HG02571 (cell line): ENCODE data around the gene SLC25A28.

Source experiments
- ATAC-seq: cut with Tn5 transposase; IDR thresholded peaks from one replicate; pipeline ENCODE4 v1.9.1; 2021; ENCODE audit warnings: mild to moderate bottlenecking, moderate library complexity; ENCODE audit not compliant: unreplicated experiment

Gene SLC25A28, protein sequence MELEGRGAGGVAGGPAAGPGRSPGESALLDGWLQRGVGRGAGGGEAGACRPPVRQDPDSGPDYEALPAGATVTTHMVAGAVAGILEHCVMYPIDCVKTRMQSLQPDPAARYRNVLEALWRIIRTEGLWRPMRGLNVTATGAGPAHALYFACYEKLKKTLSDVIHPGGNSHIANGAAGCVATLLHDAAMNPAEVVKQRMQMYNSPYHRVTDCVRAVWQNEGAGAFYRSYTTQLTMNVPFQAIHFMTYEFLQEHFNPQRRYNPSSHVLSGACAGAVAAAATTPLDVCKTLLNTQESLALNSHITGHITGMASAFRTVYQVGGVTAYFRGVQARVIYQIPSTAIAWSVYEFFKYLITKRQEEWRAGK

DNA sequence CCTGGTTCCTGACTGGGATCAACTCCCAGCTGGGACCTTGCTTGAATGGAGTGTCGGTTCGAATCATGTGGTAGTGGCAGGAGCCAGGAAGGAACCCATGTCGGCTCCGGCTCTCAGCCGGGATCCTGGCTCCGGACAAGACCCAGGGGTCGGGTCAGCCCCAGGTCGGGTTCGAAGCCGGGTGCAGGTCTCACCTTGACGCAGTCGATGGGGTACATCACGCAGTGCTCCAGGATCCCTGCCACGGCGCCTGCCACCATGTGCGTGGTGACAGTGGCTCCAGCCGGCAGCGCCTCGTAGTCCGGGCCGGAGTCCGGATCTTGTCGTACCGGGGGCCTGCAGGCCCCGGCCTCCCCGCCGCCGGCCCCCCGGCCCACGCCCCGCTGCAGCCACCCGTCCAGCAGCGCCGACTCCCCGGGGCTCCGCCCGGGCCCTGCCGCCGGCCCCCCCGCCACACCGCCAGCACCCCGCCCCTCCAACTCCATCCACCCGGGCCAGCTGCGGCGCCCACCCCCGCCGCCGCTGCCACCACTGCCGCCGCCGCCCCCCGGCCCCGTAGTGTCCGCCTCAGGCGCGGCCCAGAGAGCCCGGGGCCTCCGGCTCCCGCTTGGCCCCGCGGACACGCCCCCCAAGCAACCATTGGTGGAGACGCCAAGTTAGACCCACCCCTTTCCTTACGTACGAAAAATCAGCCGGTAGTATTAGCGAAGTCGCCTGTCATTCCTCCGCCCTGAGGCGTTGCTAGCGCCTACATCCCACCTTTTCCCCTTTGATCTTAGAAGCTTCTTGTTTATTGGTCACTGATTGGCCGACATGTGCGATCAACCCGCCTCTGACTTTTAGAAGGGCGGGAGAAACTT, at the start of gene SLC25A28:
Gene SLC25A28 (minus strand): TSS at position 589 of the 860 bp plus-strand sequence. CDS start 104 bp downstream, at position 485.
- ATAC-seq, result peak; percentile 77

DNA sequence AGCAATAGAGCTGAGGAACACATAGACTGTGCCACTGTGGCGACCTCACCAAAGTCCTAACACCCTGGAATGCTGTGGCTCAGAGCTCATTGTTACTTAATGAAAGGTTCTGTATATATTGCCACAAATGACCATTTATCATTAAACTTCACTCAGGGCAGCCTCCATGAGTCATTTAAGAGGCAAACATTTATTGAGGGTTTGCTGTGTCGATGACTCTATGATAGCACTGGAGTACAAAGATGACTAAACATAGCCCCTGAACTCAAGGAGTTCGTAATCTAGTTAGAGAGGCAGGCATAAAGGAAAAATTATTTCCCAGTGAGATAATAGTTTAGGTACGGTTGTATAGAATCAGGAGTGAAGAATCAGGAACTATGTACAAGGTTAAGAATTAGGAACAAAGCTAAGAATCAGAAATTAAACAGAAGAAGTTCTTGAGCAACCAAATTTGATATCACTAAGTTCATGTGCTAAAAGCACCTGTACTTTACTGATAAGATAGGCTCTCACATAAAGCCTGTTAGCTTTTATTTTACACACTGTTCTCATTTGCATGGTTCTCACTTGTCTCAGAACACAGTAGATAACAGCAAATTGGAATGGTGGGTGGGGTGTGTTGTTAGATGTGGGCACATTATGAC, 47.0 kb upstream of the SLC25A28 start:
- ATAC-seq, result no peak

DNA sequence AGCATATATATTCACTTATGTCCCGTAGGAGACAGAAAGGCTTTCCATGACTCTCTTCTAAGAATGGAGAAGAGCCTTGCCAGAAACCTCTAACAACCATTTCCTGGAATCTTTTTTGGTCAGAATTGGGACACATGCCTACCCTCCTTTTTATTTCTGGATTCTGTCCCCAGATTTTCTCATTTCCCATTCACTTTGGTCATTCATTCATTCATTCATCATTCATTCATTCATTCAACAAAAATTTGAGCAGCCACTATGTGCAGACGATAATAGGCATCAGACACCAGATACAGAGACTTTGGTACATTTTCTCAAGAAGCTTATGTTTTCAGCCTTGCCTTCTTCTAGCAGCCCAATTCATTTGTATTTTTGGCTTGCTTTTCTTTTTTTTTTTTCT, 45.1 kb upstream of the SLC25A28 start:
- no peak for ATAC-seq

DNA sequence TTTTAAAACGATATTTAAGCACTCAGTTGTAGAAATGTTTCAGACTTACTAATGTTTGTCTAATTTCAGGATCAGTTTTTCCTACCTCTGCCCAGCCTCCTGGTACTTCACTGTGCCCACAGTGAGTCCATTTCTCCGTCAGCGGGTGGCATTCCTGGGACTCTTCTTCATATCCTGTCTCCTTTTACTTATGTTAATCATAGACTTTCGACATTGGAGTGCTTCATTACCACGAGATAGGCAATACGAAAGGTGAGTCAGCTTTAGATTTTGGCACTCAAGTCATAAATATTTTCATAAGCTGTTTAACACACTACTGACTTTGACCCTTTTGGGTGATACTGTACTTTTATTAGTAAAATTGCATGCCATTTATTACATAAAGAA, 41.1 kb upstream of the SLC25A28 start:
- no peak for ATAC-seq

DNA sequence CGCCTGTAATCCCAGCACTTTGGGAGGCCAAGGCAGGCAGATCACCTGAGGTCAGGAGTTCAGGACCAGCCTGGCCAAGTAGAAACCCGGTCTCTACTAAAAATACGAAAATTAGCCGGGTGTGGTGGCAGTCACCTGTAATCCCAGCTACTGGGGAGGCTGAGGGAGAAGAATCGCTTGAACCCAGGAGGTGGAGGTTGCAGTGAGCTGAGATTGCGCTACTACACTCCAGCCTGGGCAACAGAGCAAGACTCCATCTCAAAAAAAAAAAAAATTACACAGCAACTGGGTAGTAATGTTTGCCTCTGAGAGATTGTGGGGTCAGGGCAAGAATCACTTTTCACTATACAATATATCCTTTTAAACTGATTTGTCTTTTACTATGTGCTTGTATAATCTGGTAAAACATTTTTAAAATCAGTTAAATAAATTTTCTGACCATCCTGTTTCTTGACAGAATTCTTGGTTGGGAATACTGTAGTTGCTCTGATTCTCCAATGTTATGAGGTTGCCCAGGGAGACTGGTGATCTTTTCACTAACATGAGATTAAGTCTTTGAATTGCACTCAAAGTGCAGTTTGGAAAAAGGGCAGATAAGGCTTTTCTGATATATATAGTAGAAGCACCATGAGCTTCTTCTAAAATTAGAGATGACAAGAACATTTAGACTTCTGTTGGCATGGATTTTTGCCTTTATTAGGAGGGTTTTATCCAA, 40.6 kb upstream of the SLC25A28 start:
- ATAC-seq, result no peak

DNA sequence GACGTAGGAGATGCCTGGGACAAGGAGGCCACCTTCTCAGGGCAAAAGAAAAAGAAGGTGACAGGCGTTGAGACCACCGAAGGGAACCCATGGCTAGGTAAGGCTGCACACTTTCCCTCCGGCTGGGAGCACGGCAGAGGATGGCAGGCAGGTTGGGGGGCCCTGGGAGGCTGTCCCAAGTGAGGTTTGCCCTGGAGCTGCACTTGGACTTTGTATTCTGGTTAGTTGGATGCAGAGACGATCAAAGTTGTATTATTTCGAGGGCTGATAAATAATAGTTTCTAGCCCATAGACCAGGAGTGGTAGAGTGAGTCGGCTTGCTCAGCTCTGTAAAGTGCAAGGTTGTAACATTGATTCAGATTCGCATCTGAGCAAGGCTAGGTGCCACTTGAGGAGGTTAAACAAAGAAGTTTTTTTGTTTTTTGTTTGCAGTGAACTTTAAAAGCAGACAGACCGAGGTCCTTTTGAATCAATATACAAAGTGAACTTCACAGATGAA, 39.7 kb upstream of the SLC25A28 start:
- no peak for ATAC-seq

DNA sequence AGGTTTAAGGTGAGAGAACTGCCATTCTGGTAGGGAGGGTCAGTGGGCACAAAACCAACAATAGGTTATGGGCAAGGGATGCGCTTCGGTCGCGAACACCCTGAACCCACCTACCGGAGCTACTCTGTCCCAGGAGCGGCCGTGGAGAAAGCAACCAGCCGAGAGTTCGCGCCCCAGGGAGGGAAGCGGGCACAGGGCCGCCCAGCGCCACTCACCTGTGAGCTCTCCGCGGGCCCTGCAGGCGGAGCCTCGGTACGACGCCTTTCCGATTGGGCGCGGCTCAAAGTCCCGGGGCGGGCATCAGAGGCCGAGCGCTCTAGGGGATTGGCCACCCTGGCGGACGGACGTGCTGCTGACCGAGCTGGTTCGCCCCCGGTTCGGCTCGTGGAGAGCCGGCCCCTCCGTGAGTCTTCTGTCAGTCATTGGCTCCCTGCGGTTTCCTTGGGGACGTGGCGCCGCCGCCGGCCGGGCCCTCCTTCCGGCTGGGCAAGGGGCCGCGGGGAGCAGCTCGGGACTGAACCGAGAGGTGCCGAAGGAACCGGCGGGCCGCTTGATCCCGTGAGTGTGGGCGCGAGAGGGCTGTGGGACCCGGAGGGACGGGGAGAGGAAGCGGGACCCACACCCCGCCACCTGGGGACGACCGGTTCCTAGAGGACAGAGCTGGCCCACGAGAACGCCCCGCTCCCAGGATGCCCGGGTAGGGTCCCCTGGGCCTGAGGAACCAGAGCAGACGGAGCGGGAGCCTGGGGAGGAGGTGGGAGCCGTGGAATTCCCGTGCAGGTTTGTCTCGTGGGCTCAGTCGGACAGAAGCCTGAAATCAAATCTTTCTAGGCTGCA, 39.0 kb upstream of the SLC25A28 start, which contains the start of gene ENTPD7:
Gene ENTPD7 (plus strand): TSS at position 479 of the 837 bp plus-strand sequence. CDS start 448 bp downstream, outside the sequence.
- peak; percentile 99 for ATAC-seq

DNA sequence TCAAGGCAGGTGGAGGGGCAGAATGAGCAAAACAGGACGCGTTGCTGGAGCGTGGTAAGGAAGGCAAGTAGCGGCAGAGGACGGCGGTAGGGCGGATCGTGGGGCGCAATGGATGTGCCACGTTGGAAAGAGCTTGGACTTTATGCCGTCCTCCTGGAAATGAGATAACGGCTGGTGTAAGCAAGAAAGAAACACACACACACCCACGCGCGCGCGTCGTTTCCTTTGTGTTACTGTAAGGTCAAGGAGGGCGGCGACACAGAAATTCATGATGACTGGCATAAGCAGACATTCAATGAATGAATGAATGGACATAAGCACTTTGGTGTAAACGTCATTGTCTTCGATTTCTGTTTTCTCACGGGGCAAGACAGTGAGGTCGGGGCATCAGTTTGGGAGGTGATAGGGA, 38.4 kb upstream of the SLC25A28 start:
- no peak for ATAC-seq

DNA sequence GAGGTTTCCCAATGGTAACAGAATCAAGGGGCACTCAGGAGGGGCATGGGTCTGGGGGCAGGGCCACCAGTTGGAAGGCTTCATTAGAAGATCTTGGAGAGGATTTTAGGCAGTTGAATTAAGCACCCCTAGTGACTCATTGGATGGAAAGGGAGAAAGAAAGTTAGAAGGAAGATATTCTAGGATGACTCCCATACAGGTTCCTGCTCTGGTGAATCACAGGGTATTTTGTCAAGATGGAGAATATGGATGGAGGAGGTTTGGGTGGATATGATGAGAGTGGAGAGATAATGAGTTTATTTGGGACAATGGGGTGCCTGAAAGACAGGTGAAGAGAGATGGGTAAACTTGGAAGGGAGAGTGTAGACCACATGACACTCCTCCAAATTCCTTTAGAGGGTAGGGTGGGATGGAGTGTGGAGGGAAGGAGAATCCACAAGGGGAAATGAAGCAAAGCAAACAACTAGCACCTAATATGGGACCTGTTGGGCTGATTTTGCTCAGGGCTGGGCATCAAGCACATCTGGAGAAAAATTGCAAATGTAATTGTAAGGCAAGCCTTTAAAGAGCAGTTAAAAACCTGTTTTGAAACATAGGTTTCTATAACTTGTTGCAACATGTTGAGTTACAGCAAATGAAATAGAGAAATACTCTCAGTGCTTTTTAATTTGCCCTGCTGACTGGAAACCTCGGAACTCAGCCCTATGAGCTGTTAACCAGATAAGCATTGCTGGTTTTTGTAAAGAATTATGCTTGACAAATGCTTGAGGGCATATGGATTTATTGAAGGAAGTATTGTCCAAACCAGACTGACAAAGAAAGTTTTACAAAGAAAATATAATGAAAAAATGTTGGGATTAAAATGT, 36.2 kb upstream of the SLC25A28 start:
- no peak for ATAC-seq

DNA sequence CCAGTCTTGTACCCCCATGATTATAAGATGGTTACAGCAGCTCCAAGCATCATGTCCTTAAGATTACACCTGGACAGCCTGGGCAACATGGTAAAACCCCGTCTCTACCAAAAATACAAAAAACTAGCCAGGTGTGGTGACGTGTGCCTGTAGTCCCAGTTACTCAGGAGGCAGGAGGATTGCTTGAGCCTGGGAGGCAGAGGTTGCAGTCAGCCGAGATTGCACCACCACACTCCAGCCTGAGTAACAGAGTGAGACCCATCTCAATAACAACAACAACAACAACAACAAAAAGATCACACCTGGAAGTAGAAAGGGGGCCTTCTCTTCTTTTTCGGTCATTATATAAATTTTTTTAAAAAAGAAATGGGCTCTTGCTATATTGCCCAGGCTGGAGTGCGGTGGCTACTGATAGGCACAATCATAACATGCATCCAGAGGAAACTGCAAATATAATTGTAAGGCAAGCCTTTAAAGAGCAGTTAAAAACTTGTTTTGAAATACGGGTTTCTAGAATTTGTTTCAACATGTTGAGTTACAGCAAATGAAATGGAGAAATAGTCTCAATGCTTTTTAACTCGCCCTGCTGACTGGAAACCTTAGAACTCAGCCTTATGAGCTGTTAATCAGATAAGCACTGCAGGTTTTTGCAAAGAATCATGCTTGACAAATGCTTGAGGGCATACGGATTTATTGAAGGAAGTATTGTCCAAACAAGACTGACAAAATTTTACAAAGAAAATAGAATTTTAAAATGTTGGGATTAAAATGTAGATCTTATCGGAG, 34.3 kb upstream of the SLC25A28 start:
- ATAC-seq, result no peak

DNA sequence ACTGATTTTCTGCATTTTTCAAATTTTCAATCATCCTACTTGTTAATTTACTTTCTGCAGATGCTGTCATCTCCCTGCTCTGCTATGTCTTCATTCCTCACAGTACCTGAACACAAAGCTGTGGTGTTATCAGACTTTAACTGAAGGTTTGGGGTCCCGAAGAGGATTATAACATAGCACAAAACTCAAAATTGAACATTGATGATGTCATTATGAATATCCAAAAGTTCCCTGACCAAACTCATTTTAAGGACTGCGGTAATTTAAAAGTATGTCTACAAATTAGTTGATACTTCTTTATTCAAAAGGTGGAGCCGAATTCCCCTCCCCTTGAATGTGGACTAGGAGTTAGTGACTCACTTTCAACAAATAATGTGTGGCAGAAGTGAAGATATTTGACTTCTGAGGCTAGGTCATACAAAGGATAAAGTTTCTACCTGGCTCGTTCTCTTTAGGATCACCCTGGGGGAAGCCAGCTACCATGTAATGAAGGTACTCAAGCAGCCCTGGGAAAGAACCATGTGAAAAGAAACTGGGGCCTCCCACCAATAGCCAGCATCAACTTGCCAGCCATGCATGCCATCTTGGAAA, 32.7 kb upstream of the SLC25A28 start:
- no peak for ATAC-seq

DNA sequence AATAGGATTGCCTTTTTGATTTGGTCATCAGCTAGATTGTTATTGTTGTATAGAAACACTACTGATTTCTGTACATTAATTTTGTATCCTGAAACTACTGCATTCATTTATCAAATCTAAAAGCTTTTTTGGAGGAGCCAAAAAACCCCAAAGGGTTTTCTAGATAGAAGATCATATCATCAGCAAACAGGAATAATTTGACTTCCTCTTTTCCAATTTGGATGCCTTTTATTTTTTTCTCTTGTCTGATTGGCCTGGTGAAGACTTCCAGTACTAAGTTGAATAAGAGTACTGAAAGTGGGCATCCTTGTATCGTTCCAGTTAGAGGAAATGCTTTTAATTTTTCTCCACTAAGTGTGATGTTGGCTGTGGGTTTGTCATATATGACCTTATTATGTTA, 28.5 kb upstream of the SLC25A28 start:
- no peak for ATAC-seq

DNA sequence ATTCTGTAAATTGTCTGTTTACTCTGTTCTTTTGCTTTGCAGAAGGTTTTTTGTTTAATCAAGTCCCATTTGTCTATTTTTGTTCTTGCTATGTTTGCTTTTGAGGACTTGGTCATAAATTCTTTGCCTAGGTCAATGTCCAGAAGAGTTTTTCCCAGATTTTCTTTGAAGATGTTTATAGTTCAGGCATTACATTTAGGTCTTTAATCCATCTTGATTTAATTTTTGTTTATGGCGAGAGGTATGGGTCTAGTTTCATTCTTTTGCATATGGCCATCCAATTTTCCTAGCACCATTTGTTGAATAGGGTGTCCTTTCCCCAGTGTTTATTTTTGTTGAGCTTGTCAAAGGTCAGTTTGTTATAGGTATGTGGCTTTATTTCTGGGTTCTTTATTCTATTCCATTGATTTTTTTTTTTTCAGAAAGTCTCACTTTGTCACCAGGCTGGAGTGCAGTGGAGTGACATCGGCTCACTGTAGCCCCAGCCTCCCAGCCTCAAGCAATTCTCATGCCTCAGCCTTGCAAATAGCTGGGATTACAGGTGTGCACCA, 27.4 kb upstream of the SLC25A28 start:
- no peak for ATAC-seq

DNA sequence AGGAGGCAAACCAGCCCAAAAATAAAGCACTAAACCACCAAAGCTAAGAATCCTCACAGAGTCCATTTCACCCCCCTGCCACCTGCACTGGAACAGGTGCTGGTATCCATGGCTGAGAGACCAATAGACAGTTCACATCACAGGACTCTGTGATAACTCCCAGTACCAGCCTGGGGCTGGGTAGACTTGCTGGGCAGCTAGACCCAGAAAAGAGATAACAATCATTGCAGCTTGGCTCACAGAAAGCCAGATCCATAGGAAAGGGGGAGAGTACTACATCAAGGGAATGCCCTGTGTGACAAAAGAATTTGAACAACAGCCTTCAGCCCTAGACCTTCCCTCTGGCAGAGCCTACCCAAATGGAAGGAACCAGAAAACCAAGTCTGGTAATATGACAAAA, 13.6 kb upstream of the SLC25A28 start:
- no peak for ATAC-seq

DNA sequence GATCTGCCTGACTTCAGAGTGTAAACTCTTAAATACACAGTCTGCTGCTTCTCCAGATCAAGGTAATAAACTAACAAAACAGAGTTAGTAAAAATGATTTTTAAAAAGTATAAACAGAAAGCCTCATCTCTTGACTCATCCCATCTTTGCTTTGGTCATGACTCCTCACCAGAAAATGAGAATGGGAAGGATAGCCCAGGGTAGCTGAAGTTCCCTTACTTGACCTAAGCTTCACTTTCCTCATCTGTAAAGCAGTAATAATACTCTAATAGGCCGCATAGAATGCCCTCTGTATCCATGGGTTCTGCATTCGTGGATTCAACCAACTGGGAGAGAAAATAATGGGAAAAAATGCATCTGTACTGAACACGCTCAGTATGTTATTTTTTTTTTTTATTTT, 11.3 kb upstream of the SLC25A28 start:
- ATAC-seq, result no peak

DNA sequence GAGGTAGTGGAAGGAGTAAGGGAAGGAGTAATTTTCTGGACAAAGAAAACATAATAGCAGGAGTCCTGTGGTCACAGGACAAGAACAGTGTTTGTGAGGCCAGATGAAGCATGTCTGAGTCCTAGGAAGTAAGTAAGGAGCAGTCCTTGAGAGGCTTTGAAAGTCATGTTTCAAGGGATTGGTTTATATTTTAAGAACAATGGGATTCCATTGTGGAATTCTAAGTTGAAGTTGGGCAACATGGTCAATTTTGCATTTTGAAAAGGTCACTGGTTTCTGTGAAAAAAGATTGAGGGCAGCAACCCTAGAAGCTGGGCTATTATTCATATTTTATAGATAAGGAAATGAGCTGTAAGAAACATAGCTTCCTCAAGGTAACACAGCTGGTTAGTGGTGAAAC, 10.8 kb upstream of the SLC25A28 start:
- ATAC-seq, result no peak

DNA sequence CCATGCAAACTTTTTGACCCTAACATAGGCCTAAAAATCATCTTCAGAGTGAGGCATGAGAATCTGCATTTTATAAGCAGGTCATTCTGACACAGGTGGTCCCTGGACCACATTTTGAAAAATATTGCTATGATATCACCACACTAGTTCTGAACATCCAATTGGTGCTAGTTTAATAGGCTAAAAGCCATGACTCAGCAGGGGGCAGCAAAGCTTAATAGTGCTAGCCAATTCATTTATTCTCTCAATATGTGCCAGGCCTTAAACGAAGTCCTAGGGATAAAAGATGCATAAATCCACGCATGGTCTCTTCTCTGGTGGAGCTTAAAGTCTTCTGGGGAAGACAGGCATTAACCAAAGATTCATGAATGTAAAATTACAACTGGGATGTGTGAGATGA, 10.2 kb upstream of the SLC25A28 start:
- no peak for ATAC-seq
